Cardiac fibroblast (primary cell): ENCODE results near the gene KIAA1217.
"Not testable (repeated sequence)": the region's sequence is repeated elsewhere in the genome, so short reads cannot be mapped to it uniquely, and the experiment has no call there.

Source experiments
- DNase-seq, 2 donors: peaks; one replicate each; pipeline versions ENCODE4 v3.0.0 to v3.0.0-alpha.2; 2010; ENCODE audit warnings: low read depth in 2 of 2
- H3K4me3 ChIP-seq, 2 donors: replicated peaks in 1 of 2; 1 replicate in 1 of 2; 2 replicates in 1 of 2; pipeline ENCODE4 v1.5.1; 2011; ENCODE audit warnings: low read depth in 2 of 2, low read length in 2 of 2, mild to moderate bottlenecking in 2 of 2, moderate library complexity in 1 of 2
- CTCF ChIP-seq: IDR thresholded peaks from one replicate; pipeline ENCODE4 v1.5.1; 2011; ENCODE audit warnings: low read depth, mild to moderate bottlenecking, low read length, inconsistent platforms

Gene KIAA1217

GRCh38 chr10:24318517-24318916 is 109.6 kb downstream of the KIAA1217 start:
- no peak for DNase-seq
- H3K4me3 ChIP-seq: no peak overlapping the region
- TF ChIP-seq CTCF: no peak

DNA sequence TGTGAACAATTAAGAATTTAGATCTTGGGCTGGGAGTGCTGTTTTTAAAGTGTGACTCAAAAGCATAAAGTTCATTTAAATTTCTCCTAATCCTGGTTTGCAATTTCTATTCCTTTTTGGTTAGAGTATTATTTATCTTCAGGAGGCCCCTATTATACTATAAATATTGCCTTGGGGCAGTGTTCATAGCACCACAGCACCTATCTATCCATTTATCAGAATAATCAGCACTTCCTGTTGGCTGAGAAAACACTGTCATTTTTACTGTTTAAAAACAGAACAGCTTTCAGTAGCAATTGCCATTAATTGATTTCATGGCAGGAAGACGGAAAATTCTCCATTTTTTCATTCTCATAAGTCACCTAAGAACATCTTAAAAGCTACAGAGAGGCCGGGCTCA is 111.4 kb downstream of the KIAA1217 start:
- no peak for TF ChIP-seq CTCF
- H3K4me3 ChIP-seq: no peak overlapping the region
- DNase-seq: no peak

DNA sequence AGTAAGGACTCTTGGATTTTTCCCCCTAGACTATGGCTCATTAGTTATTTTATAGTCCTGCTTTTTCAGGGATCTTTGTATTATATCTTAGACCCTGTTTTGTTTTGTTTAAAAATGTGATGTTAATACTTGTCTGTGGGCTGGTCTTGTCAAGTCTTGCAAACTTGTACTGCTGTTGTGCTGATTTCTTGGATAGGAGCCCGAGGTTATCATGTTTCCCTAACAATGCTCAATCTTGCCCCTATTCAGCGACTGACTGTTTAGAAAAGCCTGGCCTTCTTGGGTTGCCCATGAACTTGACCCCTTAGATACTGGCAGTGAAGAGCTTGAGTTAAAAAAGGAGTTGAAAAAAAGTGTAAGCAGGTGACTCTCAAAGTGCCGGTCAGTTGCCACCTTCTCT is 115.7 kb downstream of the KIAA1217 start:
- DNase-seq: no peak
- no peak overlapping the region for H3K4me3 ChIP-seq
- no peak for TF ChIP-seq CTCF

GRCh38 chr10:24331457-24331856 is 122.5 kb downstream of the KIAA1217 start:
- no peak for TF ChIP-seq CTCF
- peak; percentile 90 to 93 for DNase-seq
- no peak overlapping the region for H3K4me3 ChIP-seq

- H3K4me3 ChIP-seq: no peak overlapping the region
- TF ChIP-seq CTCF: no peak
- peak; percentile 73 to 80 for DNase-seq
Measured at GRCh38 chr10:24333736-24334135, 124.8 kb downstream of the KIAA1217 start.

- no peak for DNase-seq
- TF ChIP-seq CTCF: no peak
- H3K4me3 ChIP-seq: no peak overlapping the region
Measured at GRCh38 chr10:24334279-24334939, 125.5 kb downstream of the KIAA1217 start.

GRCh38 chr10:24337723-24338122 is 128.8 kb downstream of the KIAA1217 start:
- not testable (repeated sequence) for DNase-seq, H3K4me3 ChIP-seq
